Duodenal mucosa (tissue), 2 donors: ENCODE measurements around the gene ALDH3A1.

Source experiments
- H3K27ac ChIP-seq: one replicate; pipeline ENCODE4 v1.7.0; 2013; ENCODE audit warnings: low read depth, low read length
- H3K27me3 ChIP-seq, 2 donors: one replicate each; pipeline ENCODE4 v1.7.0; 2013; ENCODE audit warnings: low read length in 2 of 2, control low read depth in 1 of 2; ENCODE audit not compliant: insufficient read depth in 2 of 2, control insufficient read depth in 1 of 2
- H3K36me3 ChIP-seq, 2 donors: one replicate each; pipeline ENCODE4 v1.7.0; 2013; ENCODE audit warnings: low read length in 2 of 2, control low read depth in 1 of 2; ENCODE audit not compliant: insufficient read depth in 2 of 2, control insufficient read depth in 1 of 2
- H3K4me1 ChIP-seq, 2 donors: one replicate each; pipeline ENCODE4 v1.7.0; 2013; ENCODE audit warnings: low read length in 2 of 2, control low read depth in 1 of 2; ENCODE audit not compliant: insufficient read depth in 2 of 2, control insufficient read depth in 1 of 2
- H3K4me3 ChIP-seq, 2 donors: one replicate each; pipeline ENCODE4 v1.7.0; 2013; ENCODE audit warnings: low read length in 2 of 2, low read depth in 1 of 2
- H3K9ac ChIP-seq, 2 donors: one replicate each; pipeline ENCODE4 v1.7.0; 2013; ENCODE audit warnings: low read length in 2 of 2, low read depth in 1 of 2
- H3K9me3 ChIP-seq, 2 donors: one replicate each; pipeline ENCODE4 v1.7.0; 2013; ENCODE audit warnings: low read length in 2 of 2, control low read depth in 1 of 2; ENCODE audit not compliant: control insufficient read depth in 1 of 2

ALDH3A1 gene

GRCh38 chr17:19709841-19710240 is 38.3 kb downstream of the ALDH3A1 start:
- no peaks in the 10 kb centered on the region for H3K36me3 ChIP-seq
- H3K27ac ChIP-seq = no peak overlapping the region
- peaks cover 0 to 8% of the 10 kb centered on the region in 2 donors for H3K4me1 ChIP-seq
- no peak overlapping the region for H3K4me3 ChIP-seq
- H3K9ac ChIP-seq = no peak overlapping the region
- H3K27me3 ChIP-seq = no peaks in the 10 kb centered on the region
- no peaks in the 10 kb centered on the region for H3K9me3 ChIP-seq

- no peak overlapping the region for H3K9ac ChIP-seq
- no peaks in the 10 kb centered on the region for H3K27me3 ChIP-seq
- no peaks in the 10 kb centered on the region for H3K4me1 ChIP-seq
- H3K36me3 ChIP-seq = no peaks in the 10 kb centered on the region
- H3K9me3 ChIP-seq = no peaks in the 10 kb centered on the region
- no peak overlapping the region for H3K27ac ChIP-seq
- no peak overlapping the region for H3K4me3 ChIP-seq
Observed at GRCh38 chr17:19708431-19709175, 39.5 kb downstream of the ALDH3A1 start.

- Histone ChIP-seq H3K9ac (no peak overlapping the region), H3K4me3 (no peak overlapping the region), H3K27ac (no peak overlapping the region), H3K27me3 (no peaks in the 10 kb centered on the region), H3K36me3 (no peaks in the 10 kb centered on the region), H3K9me3 (no peaks in the 10 kb centered on the region), H3K4me1 (no peaks in the 10 kb centered on the region)
Observed at GRCh38 chr17:19707728-19708221, 40.3 kb downstream of the ALDH3A1 start.

- H3K27ac ChIP-seq = no peak overlapping the region
Observed at GRCh38 chr17:19706791-19707727, 41.0 kb downstream of the ALDH3A1 start.

GRCh38 chr17:19705771-19706770 is 42.0 kb downstream of the ALDH3A1 start:
- Histone ChIP-seq H3K36me3 (no peaks in the 10 kb centered on the region), H3K9me3 (no peaks in the 10 kb centered on the region), H3K9ac (no peak overlapping the region), H3K27me3 (no peaks in the 10 kb centered on the region), H3K4me1 (no peaks in the 10 kb centered on the region), H3K27ac (no peak overlapping the region), H3K4me3 (no peak overlapping the region)

More at GRCh38 chr17:19706791-19707727, 41.0 kb downstream of the ALDH3A1 start:
- Histone ChIP-seq H3K36me3 (no peaks in the 10 kb centered on the region), H3K9me3 (no peaks in the 10 kb centered on the region), H3K9ac (no peak overlapping the region), H3K4me3 (no peak overlapping the region), H3K4me1 (no peaks in the 10 kb centered on the region), H3K27me3 (no peaks in the 10 kb centered on the region)

GRCh38 chr17:19705201-19705600 is 42.9 kb downstream of the ALDH3A1 start:
- no peaks in the 10 kb centered on the region for H3K4me1 ChIP-seq
- no peak overlapping the region for H3K27ac ChIP-seq
- H3K4me3 ChIP-seq = no peak overlapping the region

GRCh38 chr17:19703828-19704613 is 44.1 kb downstream of the ALDH3A1 start:
- Histone ChIP-seq H3K9ac (no peak overlapping the region), H3K36me3 (no peaks in the 10 kb centered on the region), H3K27ac (peak overlapping the region; percentile 32)

More at GRCh38 chr17:19705201-19705600, 42.9 kb downstream of the ALDH3A1 start:
- Histone ChIP-seq H3K27me3 (no peaks in the 10 kb centered on the region), H3K9ac (no peak overlapping the region), H3K9me3 (no peaks in the 10 kb centered on the region), H3K36me3 (no peaks in the 10 kb centered on the region)

GRCh38 chr17:19703106-19703827 is 44.8 kb downstream of the ALDH3A1 start:
- H3K9ac ChIP-seq = no peak overlapping the region

More at GRCh38 chr17:19703828-19704613, 44.1 kb downstream of the ALDH3A1 start:
- H3K9me3 ChIP-seq = no peaks in the 10 kb centered on the region
- no peak overlapping the region for H3K4me3 ChIP-seq
- no peaks in the 10 kb centered on the region for H3K27me3 ChIP-seq
- no peaks in the 10 kb centered on the region for H3K4me1 ChIP-seq

More at GRCh38 chr17:19703106-19703827, 44.8 kb downstream of the ALDH3A1 start:
- Histone ChIP-seq H3K4me3 (no peak overlapping the region), H3K9me3 (no peaks in the 10 kb centered on the region), H3K27ac (peak overlapping the region; percentile 32), H3K4me1 (no peaks in the 10 kb centered on the region), H3K27me3 (no peaks in the 10 kb centered on the region), H3K36me3 (no peaks in the 10 kb centered on the region)
